OCI-LY3 (cell line): ENCODE results near the gene ARHGAP10.

Experiments used
- H2AFZ ChIP-seq: fragments of 200-600, 300-600 bp; shearing (Covaris generic); 2 replicates; pipeline ENCODE4 v1.6.0; 2014; ENCODE audit warnings: antibody characterized with exemption, low read depth, low read length
- H3K27ac ChIP-seq: fragments of 200-600, 300-600 bp; sonication (generic); 2 replicates; pipeline ENCODE4 v1.5.1; 2014; ENCODE audit warnings: mild to moderate bottlenecking, low read length, moderate library complexity, mixed read lengths
- H3K27me3 ChIP-seq: fragments of 200-600, 300-600 bp; sonication (generic); 2 replicates; pipeline ENCODE4 v1.6.1; 2014; ENCODE audit warnings: low read depth, low read length, mixed read lengths
- H3K36me3 ChIP-seq: fragments of 200-600, 300-600 bp; sonication (generic); replicated peaks from 2 replicates; pipeline ENCODE3; 2014; ENCODE audit warnings: low read depth, low read length, mixed read lengths
- H3K4me1 ChIP-seq: fragments of 300-600, 200-600 bp; sonication (generic); 2 replicates; pipeline ENCODE4 v1.6.1; 2014; ENCODE audit warnings: low read length, mixed read lengths
- H3K4me2 ChIP-seq: fragments of 200-600, 300-600 bp; sonication (generic); 2 replicates; pipeline ENCODE4 v1.6.1; 2014; ENCODE audit warnings: low read length, mixed read lengths
- H3K4me3 ChIP-seq: fragments of 300-600, 200-600 bp; sonication (generic); 2 replicates; pipeline ENCODE4 v1.5.1; 2014; ENCODE audit warnings: antibody characterized with exemption, mild to moderate bottlenecking, low read length, moderate library complexity
- H3K79me2 ChIP-seq: fragments of 300-600, 200-600 bp; shearing (Covaris generic); 2 replicates; pipeline ENCODE4 v1.6.1; 2014; ENCODE audit warnings: mild to moderate bottlenecking, low read length, mixed read lengths
- H3K9ac ChIP-seq: fragments of 300-600, 200-600 bp; shearing (Covaris generic); 2 replicates; pipeline ENCODE4 v1.6.0; 2014; ENCODE audit warnings: mild to moderate bottlenecking, low read length, moderate library complexity
- H3K9me3 ChIP-seq: fragments of 200-600, 300-600 bp; shearing (Covaris generic); 2 replicates; pipeline ENCODE4 v1.6.1; 2014; ENCODE audit warnings: low read length, mixed read lengths; ENCODE audit not compliant: insufficient read depth
- H4K20me1 ChIP-seq: fragments of 200-600, 300-600 bp; sonication (generic); 2 replicates; pipeline ENCODE4 v1.6.1; 2016; ENCODE audit warnings: low read length, mixed read lengths; ENCODE audit not compliant: insufficient read depth
- CTCF ChIP-seq: fragments of 200-600, 300-600 bp; sonication (generic); IDR thresholded peaks from 2 replicates; pipeline ENCODE4 v1.5.1; 2014; ENCODE audit warnings: antibody characterized with exemption, low read length, low read depth
- EZH2phosphoT487 ChIP-seq: fragments of 200-600 bp; shearing (Covaris generic); IDR thresholded peaks from 2 replicates; pipeline ENCODE4 v1.6.1; 2018; ENCODE audit warnings: antibody characterized with exemption, mixed run types, low read depth

The ARHGAP10 gene

GRCh38 chr4:148044089-148044911 is 312.4 kb downstream of the ARHGAP10 start:
- H3K36me3 ChIP-seq: no peaks in the 10 kb centered on the region
- peak overlapping the region; percentile 23 for H3K4me2 ChIP-seq
- TF ChIP-seq CTCF: no peak
- no peak for TF ChIP-seq EZH2phosphoT487
- H2AFZ ChIP-seq: no peak overlapping the region
- no peaks in the 10 kb centered on the region for H4K20me1 ChIP-seq
- no peak overlapping the region for H3K27ac ChIP-seq
- H3K9ac ChIP-seq: no peak overlapping the region
- H3K4me1 ChIP-seq: peaks cover 4% of the 10 kb centered on the region; the same call in 1 of the 2 replicates
- H3K9me3 ChIP-seq: no peaks in the 10 kb centered on the region
- H3K4me3 ChIP-seq: no peak overlapping the region
- no peaks in the 10 kb centered on the region for H3K27me3 ChIP-seq
- H3K79me2 ChIP-seq: no peaks in the 10 kb centered on the region

GRCh38 chr4:148044912-148045352 is 313.0 kb downstream of the ARHGAP10 start:
- Histone ChIP-seq H3K9me3 (no peaks in the 10 kb centered on the region), H3K9ac (no peak overlapping the region), H4K20me1 (no peaks in the 10 kb centered on the region), H3K27ac (no peak overlapping the region), H3K27me3 (no peaks in the 10 kb centered on the region), H2AFZ (no peak overlapping the region), H3K79me2 (no peaks in the 10 kb centered on the region), H3K4me3 (no peak overlapping the region), H3K36me3 (no peaks in the 10 kb centered on the region), H3K4me1 (peaks cover under 1% of the 10 kb centered on the region; the same call in 1 of the 2 replicates), H3K4me2 (peak overlapping the region; percentile 23)
- TF ChIP-seq CTCF (peak; percentile 55), EZH2phosphoT487 (no peak)

- Histone ChIP-seq H3K4me3 (no peak overlapping the region), H3K36me3 (no peaks in the 10 kb centered on the region), H3K9ac (no peak overlapping the region), H2AFZ (no peak overlapping the region), H3K27me3 (no peaks in the 10 kb centered on the region), H3K27ac (no peak overlapping the region), H3K79me2 (no peaks in the 10 kb centered on the region), H3K4me1 (peaks cover 12% of the 10 kb centered on the region), H3K9me3 (no peaks in the 10 kb centered on the region), H4K20me1 (no peaks in the 10 kb centered on the region), H3K4me2 (no peak overlapping the region)
- TF ChIP-seq CTCF: no peak
- TF ChIP-seq EZH2phosphoT487: no peak
Measured at GRCh38 chr4:148048598-148048997, 316.7 kb downstream of the ARHGAP10 start.

- H3K36me3 ChIP-seq: no peaks in the 10 kb centered on the region
- no peak overlapping the region for H3K9ac ChIP-seq
- no peaks in the 10 kb centered on the region for H3K79me2 ChIP-seq
- TF ChIP-seq EZH2phosphoT487 (no peak), CTCF (no peak)
- H4K20me1 ChIP-seq: no peaks in the 10 kb centered on the region
- H3K4me3 ChIP-seq: no peak overlapping the region
- H3K9me3 ChIP-seq: no peaks in the 10 kb centered on the region
- peaks cover 36% of the 10 kb centered on the region for H3K4me1 ChIP-seq
- no peaks in the 10 kb centered on the region for H3K27me3 ChIP-seq
- no peak overlapping the region for H3K4me2 ChIP-seq
- H2AFZ ChIP-seq: no peak overlapping the region
- H3K27ac ChIP-seq: no peak overlapping the region
Measured at GRCh38 chr4:148051403-148051802, 319.5 kb downstream of the ARHGAP10 start.
